Measurements from ENCODE around the gene CHMP4A. TPM values are rescaled to one million over a fixed set of nuclear protein-coding genes. Genes with fewer than 3 reads are reported as not detected.

CHMP4A gene
- total and polyA plus RNA-seq, 9 of the 15 experiments (the other 6 are each of a cell fraction or from before 2014, with no cell fraction given), result 28.8 to 104 (median 52.7) TPM

DNA sequence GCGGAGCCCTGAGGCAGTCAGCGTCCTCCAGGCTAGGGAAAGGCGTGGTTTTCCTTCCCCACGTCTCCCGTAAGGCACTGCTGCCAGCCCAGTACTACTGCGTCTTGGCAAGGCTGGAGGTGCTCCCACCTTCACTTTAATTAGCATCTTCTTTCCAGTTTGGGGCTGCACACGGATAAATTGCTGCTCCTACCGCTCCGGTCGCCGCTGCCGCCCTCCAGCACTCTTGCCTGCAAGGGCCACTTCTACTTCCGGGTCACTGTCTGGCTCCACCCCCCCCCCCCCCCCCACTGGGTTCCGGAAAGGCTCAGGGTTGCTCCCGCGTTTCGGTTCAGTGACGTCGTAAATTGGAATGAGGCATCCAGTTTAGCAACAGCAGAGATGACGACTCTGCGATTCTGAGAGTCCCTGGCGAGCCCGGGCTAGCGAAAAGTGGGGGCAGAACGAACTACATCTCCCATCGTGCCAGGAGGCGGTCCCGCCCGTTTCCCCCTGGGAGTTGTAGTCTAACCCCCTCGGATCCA, 18.9 kb upstream of the CHMP4A start, which contains the start of gene NEDD8 (continued):
- TF ChIP-seq, protein P1, sequence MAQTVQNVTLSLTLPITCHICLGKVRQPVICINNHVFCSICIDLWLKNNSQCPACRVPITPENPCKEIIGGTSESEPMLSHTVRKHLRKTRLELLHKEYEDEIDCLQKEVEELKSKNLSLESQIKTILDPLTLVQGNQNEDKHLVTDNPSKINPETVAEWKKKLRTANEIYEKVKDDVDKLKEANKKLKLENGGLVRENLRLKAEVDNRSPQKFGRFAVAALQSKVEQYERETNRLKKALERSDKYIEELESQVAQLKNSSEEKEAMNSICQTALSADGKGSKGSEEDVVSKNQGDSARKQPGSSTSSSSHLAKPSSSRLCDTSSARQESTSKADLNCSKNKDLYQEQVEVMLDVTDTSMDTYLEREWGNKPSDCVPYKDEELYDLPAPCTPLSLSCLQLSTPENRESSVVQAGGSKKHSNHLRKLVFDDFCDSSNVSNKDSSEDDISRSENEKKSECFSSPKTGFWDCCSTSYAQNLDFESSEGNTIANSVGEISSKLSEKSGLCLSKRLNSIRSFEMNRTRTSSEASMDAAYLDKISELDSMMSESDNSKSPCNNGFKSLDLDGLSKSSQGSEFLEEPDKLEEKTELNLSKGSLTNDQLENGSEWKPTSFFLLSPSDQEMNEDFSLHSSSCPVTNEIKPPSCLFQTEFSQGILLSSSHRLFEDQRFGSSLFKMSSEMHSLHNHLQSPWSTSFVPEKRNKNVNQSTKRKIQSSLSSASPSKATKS (CRISPR knock-in tag; IDR thresholded peaks at IDR 0.05), result no peak
- TF ChIP-seq ELF4 (CRISPR knock-in tag; IDR thresholded peaks at IDR 0.05) (no peak), ZNF184 (CRISPR knock-in tag; IDR thresholded peaks at IDR 0.05) (no peak), ZC3H8 (IDR thresholded peaks at IDR 0.05) (no peak), XRCC3 (IDR thresholded peaks at IDR 0.05) (no peak), KLF6 (CRISPR knock-in tag; IDR thresholded peaks at IDR 0.05; ENCODE audit: borderline replicate concordance) (no peak), MXI1 (IDR thresholded peaks at IDR 0.05; ENCODE audit: low read depth, low read length) (no peak), ZZZ3 (IDR thresholded peaks at IDR 0.05) (no peak), RCOR1 (IDR thresholded peaks at IDR 0.05; ENCODE audit: borderline replicate concordance in 1 of 2, low read depth in 2 of 2, low read length in 2 of 2) (no peak), TEAD1 (CRISPR knock-in tag; IDR thresholded peaks at IDR 0.05) (no peak), POLR2G (IDR thresholded peaks at IDR 0.05; ENCODE audit: low read depth, low read length) (peak; percentile 76), ZC3H11A (IDR thresholded peaks at IDR 0.05; ENCODE audit: low read depth, low read length) (no peak), SIN3B (IDR thresholded peaks at IDR 0.05; ENCODE audit: low read depth) (peak; percentile 62; the same call in 1 of the 2 replicates), HCFC1 (IDR thresholded peaks at IDR 0.05; ENCODE audit: low read depth, low read length) (peak; percentile 95), ZNF24 (IDR thresholded peaks at IDR 0.05) (no peak), GATAD2A (IDR thresholded peaks at IDR 0.05) (no peak)
- TF ChIP-seq, protein P2, sequence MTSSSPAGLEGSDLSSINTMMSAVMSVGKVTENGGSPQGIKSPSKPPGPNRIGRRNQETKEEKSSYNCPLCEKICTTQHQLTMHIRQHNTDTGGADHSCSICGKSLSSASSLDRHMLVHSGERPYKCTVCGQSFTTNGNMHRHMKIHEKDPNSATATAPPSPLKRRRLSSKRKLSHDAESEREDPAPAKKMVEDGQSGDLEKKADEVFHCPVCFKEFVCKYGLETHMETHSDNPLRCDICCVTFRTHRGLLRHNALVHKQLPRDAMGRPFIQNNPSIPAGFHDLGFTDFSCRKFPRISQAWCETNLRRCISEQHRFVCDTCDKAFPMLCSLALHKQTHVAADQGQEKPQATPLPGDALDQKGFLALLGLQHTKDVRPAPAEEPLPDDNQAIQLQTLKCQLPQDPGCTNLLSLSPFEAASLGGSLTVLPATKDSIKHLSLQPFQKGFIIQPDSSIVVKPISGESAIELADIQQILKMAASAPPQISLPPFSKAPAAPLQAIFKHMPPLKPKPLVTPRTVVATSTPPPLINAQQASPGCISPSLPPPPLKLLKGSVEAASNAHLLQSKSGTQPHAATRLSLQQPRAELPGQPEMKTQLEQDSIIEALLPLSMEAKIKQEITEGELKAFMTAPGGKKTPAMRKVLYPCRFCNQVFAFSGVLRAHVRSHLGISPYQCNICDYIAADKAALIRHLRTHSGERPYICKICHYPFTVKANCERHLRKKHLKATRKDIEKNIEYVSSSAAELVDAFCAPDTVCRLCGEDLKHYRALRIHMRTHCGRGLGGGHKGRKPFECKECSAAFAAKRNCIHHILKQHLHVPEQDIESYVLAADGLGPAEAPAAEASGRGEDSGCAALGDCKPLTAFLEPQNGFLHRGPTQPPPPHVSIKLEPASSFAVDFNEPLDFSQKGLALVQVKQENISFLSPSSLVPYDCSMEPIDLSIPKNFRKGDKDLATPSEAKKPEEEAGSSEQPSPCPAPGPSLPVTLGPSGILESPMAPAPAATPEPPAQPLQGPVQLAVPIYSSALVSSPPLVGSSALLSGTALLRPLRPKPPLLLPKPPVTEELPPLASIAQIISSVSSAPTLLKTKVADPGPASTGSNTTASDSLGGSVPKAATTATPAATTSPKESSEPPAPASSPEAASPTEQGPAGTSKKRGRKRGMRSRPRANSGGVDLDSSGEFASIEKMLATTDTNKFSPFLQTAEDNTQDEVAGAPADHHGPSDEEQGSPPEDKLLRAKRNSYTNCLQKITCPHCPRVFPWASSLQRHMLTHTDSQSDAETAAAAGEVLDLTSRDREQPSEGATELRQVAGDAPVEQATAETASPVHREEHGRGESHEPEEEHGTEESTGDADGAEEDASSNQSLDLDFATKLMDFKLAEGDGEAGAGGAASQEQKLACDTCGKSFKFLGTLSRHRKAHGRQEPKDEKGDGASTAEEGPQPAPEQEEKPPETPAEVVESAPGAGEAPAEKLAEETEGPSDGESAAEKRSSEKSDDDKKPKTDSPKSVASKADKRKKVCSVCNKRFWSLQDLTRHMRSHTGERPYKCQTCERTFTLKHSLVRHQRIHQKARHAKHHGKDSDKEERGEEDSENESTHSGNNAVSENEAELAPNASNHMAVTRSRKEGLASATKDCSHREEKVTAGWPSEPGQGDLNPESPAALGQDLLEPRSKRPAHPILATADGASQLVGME (CRISPR knock-in tag; IDR thresholded peaks at IDR 0.05), result no peak
- TF ChIP-seq, protein P3, sequence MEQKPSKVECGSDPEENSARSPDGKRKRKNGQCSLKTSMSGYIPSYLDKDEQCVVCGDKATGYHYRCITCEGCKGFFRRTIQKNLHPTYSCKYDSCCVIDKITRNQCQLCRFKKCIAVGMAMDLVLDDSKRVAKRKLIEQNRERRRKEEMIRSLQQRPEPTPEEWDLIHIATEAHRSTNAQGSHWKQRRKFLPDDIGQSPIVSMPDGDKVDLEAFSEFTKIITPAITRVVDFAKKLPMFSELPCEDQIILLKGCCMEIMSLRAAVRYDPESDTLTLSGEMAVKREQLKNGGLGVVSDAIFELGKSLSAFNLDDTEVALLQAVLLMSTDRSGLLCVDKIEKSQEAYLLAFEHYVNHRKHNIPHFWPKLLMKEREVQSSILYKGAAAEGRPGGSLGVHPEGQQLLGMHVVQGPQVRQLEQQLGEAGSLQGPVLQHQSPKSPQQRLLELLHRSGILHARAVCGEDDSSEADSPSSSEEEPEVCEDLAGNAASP (IDR thresholded peaks at IDR 0.05), result no peak
- TF ChIP-seq, protein P4, sequence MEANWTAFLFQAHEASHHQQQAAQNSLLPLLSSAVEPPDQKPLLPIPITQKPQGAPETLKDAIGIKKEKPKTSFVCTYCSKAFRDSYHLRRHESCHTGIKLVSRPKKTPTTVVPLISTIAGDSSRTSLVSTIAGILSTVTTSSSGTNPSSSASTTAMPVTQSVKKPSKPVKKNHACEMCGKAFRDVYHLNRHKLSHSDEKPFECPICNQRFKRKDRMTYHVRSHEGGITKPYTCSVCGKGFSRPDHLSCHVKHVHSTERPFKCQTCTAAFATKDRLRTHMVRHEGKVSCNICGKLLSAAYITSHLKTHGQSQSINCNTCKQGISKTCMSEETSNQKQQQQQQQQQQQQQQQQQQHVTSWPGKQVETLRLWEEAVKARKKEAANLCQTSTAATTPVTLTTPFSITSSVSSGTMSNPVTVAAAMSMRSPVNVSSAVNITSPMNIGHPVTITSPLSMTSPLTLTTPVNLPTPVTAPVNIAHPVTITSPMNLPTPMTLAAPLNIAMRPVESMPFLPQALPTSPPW (CRISPR knock-in tag; IDR thresholded peaks at IDR 0.05), result peak; percentile 98

Data from K562 (cell line).